NCI-H146 treated with DMSO at 0.1 percent for 48 hours (cell line): ENCODE data around the gene THBS4.

Source experiments
- DNase-seq: peaks from one replicate; lab custom pipeline; 2025; ENCODE audit not compliant: unreplicated experiment; lab: John Stamatoyannopoulos, UW

THBS4 gene

GRCh38 chr5:80034962-80035821 is at the start of gene THBS4:
Gene THBS4 (plus strand): TSS chr5:80035348. CDS start chr5:80035538, 190 bp downstream.
- no peak for DNase-seq

GRCh38 chr5:79986260-79986659 is 48.9 kb upstream of the THBS4 start:
- no peak for DNase-seq

GRCh38 chr5:79990205-79990597 is 44.9 kb upstream of the THBS4 start:
- DNase-seq = no peak

GRCh38 chr5:79990598-79991507 is 44.3 kb upstream of the THBS4 start, which contains the start of gene MTX3:
Gene MTX3 (minus strand): TSS chr5:79991262. CDS start chr5:79991238, 24 bp downstream.
- DNase-seq = peak; percentile 76

- DNase-seq = no peak
Measured at GRCh38 chr5:79992891-79993657, 42.1 kb upstream of the THBS4 start.

- DNase-seq = no peak
Measured at GRCh38 chr5:79999722-80000121, 35.4 kb upstream of the THBS4 start.

GRCh38 chr5:80002677-80003076 is 32.5 kb upstream of the THBS4 start:
- no peak for DNase-seq

- no peak for DNase-seq
Measured at GRCh38 chr5:80008995-80009765, 26.0 kb upstream of the THBS4 start.

GRCh38 chr5:80010754-80011392 is 24.3 kb upstream of the THBS4 start:
- no peak for DNase-seq

GRCh38 chr5:80025069-80025468 is 10.1 kb upstream of the THBS4 start:
- DNase-seq = no peak

GRCh38 chr5:80026841-80027240 is 8.3 kb upstream of the THBS4 start:
- DNase-seq = no peak

GRCh38 chr5:80031109-80031508 is 4.0 kb upstream of the THBS4 start:
- no peak for DNase-seq

- DNase-seq = no peak
Measured at GRCh38 chr5:80033513-80033912, 1.6 kb upstream of the THBS4 start.

- DNase-seq = no peak
Measured at GRCh38 chr5:80034559-80034958, 589 bp upstream of the THBS4 start.

GRCh38 chr5:80035839-80036238 is 691 bp downstream of the THBS4 start:
- no peak for DNase-seq

- no peak for DNase-seq
Measured at GRCh38 chr5:80036615-80037014, 1.5 kb downstream of the THBS4 start.

- DNase-seq = no peak
Measured at GRCh38 chr5:80037366-80037765, 2.2 kb downstream of the THBS4 start.

- no peak for DNase-seq
Measured at GRCh38 chr5:80039650-80040049, 4.5 kb downstream of the THBS4 start.

GRCh38 chr5:80041527-80041926 is 6.4 kb downstream of the THBS4 start:
- DNase-seq = no peak

- no peak for DNase-seq
Measured at GRCh38 chr5:80042330-80042729, 7.2 kb downstream of the THBS4 start.
